ENCODE measurements around the gene AMFR.

AMFR gene

GRCh38 chr16:56451753-56452689 is 26.7 kb upstream of the AMFR start:
- H3K4me3 ChIP-seq (ENCODE audit: low read depth, low read length): peak overlapping the region; percentile 67
- H3K9me3 ChIP-seq (ENCODE audit: control insufficient read depth, insufficient read depth, low read depth, low read length): no peaks in the 10 kb centered on the region
- ChIA-PET POLR2A (interaction anchor here (1.0 to 1.4 kb wide), 11 partner anchors 8 to 250 kb away, joined by 3 to 12 read pairs (median 4); no protein-coding TSS in a partner anchor), CTCF (interaction anchor here (0.5 kb wide), 2 partner anchors 26 to 776 kb away, joined by 4 read pairs; no protein-coding TSS in a partner anchor)
- H3K27ac ChIP-seq (ENCODE audit: extremely low read depth, low read depth, low read length): peak overlapping the region; percentile 44
- peaks cover 38 to 52% of the 10 kb centered on the region in 2 experiments for H3K36me3 ChIP-seq (ENCODE audit: control insufficient read depth in 2 of 2, insufficient read depth in 1 of 2, low read length in 2 of 2)
- H3K4me1 ChIP-seq (ENCODE audit: control insufficient read depth, insufficient read depth, low read length): peaks cover 5% of the 10 kb centered on the region; the same call in 1 of the 2 replicates
- TF ChIP-seq ZBTB48 (tag by site-specific recombination; IDR thresholded peaks at IDR 0.05) (peak; percentile 97), ZNF112 (tag by site-specific recombination; IDR thresholded peaks at IDR 0.05) (no peak), ZBTB20 (tag by site-specific recombination; IDR thresholded peaks at IDR 0.05) (peak; percentile 79), ZNF623 (tag by site-specific recombination; IDR thresholded peaks at IDR 0.05) (no peak), SCRT1 (tag by site-specific recombination; IDR thresholded peaks at IDR 0.05; ENCODE audit: borderline replicate concordance) (no peak), ZNF747 (tag by site-specific recombination; IDR thresholded peaks at IDR 0.05) (no peak), ZNF549 (tag by site-specific recombination; IDR thresholded peaks at IDR 0.05) (no peak), GLIS2 (tag by site-specific recombination; IDR thresholded peaks at IDR 0.05) (peak; percentile 30; the same call in 1 of the 2 replicates), ZNF626 (tag by site-specific recombination; IDR thresholded peaks at IDR 0.05) (no peak), PRDM1 (tag by site-specific recombination; IDR thresholded peaks at IDR 0.05) (peak; percentile 75), ZNF629 (tag by site-specific recombination; IDR thresholded peaks at IDR 0.05) (0 out of 2 replicates have a peak, but pooled peaks have one; percentile 6), ZNF660 (tag by site-specific recombination; IDR thresholded peaks at IDR 0.05) (0 out of 2 replicates have a peak, but pooled peaks have one; percentile 42), IKZF3 (tag by site-specific recombination; IDR thresholded peaks at IDR 0.05) (peak; percentile 37; the same call in 1 of the 2 replicates), KLF10 (tag by site-specific recombination; IDR thresholded peaks at IDR 0.05) (no peak), SALL2 (tag by site-specific recombination; IDR thresholded peaks at IDR 0.05; ENCODE audit: borderline replicate concordance) (no peak), ZNF561 (tag by site-specific recombination; IDR thresholded peaks at IDR 0.05; ENCODE audit: borderline replicate concordance) (no peak), ZNF24 (tag by site-specific recombination; IDR thresholded peaks at IDR 0.05) (no peak; the same call in 1 of the 2 replicates), ZNF132 (tag by site-specific recombination; IDR thresholded peaks at IDR 0.05; ENCODE audit: borderline replicate concordance) (no peak), ZBTB7A (tag by site-specific recombination; IDR thresholded peaks at IDR 0.05; ENCODE audit: low read depth) (no peak), EGR2 (tag by site-specific recombination; IDR thresholded peaks at IDR 0.05; ENCODE audit: low read depth) (no peak), ZNF692 (tag by site-specific recombination; IDR thresholded peaks at IDR 0.05) (no peak), GFI1B (tag by site-specific recombination; IDR thresholded peaks at IDR 0.05) (0 out of 2 replicates have a peak, but pooled peaks have one; percentile 8), KLF8 (tag by site-specific recombination; IDR thresholded peaks at IDR 0.05) (no peak), ZNF335 (tag by site-specific recombination; conservative IDR thresholded peaks at IDR 0.05) (peak; percentile 75), AEBP2 (tag by site-specific recombination; IDR thresholded peaks at IDR 0.05; ENCODE audit: borderline replicate concordance) (no peak)
- TF ChIP-seq, protein P1, sequence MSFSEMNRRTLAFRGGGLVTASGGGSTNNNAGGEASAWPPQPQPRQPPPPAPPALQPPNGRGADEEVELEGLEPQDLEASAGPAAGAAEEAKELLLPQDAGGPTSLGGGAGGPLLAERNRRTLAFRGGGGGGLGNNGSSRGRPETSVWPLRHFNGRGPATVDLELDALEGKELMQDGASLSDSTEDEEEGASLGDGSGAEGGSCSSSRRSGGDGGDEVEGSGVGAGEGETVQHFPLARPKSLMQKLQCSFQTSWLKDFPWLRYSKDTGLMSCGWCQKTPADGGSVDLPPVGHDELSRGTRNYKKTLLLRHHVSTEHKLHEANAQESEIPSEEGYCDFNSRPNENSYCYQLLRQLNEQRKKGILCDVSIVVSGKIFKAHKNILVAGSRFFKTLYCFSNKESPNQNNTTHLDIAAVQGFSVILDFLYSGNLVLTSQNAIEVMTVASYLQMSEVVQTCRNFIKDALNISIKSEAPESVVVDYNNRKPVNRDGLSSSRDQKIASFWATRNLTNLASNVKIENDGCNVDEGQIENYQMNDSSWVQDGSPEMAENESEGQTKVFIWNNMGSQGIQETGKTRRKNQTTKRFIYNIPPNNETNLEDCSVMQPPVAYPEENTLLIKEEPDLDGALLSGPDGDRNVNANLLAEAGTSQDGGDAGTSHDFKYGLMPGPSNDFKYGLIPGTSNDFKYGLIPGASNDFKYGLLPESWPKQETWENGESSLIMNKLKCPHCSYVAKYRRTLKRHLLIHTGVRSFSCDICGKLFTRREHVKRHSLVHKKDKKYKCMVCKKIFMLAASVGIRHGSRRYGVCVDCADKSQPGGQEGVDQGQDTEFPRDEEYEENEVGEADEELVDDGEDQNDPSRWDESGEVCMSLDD (tag by site-specific recombination; IDR thresholded peaks at IDR 0.05): no peak
- TF ChIP-seq, protein P2, sequence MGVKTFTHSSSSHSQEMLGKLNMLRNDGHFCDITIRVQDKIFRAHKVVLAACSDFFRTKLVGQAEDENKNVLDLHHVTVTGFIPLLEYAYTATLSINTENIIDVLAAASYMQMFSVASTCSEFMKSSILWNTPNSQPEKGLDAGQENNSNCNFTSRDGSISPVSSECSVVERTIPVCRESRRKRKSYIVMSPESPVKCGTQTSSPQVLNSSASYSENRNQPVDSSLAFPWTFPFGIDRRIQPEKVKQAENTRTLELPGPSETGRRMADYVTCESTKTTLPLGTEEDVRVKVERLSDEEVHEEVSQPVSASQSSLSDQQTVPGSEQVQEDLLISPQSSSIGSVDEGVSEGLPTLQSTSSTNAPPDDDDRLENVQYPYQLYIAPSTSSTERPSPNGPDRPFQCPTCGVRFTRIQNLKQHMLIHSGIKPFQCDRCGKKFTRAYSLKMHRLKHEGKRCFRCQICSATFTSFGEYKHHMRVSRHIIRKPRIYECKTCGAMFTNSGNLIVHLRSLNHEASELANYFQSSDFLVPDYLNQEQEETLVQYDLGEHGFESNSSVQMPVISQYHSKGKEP (tag by site-specific recombination; IDR thresholded peaks at IDR 0.05): no peak
- TF ChIP-seq, protein P3, sequence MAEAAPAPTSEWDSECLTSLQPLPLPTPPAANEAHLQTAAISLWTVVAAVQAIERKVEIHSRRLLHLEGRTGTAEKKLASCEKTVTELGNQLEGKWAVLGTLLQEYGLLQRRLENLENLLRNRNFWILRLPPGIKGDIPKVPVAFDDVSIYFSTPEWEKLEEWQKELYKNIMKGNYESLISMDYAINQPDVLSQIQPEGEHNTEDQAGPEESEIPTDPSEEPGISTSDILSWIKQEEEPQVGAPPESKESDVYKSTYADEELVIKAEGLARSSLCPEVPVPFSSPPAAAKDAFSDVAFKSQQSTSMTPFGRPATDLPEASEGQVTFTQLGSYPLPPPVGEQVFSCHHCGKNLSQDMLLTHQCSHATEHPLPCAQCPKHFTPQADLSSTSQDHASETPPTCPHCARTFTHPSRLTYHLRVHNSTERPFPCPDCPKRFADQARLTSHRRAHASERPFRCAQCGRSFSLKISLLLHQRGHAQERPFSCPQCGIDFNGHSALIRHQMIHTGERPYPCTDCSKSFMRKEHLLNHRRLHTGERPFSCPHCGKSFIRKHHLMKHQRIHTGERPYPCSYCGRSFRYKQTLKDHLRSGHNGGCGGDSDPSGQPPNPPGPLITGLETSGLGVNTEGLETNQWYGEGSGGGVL (tag by site-specific recombination; IDR thresholded peaks at IDR 0.05): 0 out of 2 replicates have a peak, but pooled peaks have one; percentile 16
